Fibroblast of lung (primary cell): ENCODE data around the gene FAM149B1. TPM values are rescaled to one million over a fixed set of nuclear protein-coding genes. Genes with fewer than 3 reads are reported as not detected.

Experiments used
- DNase-seq, 2 donors: peaks; one replicate each; pipeline versions ENCODE4 v3.0.0 to v3.0.0-alpha.2; 2010; ENCODE audit warnings: low read depth in 2 of 2
- H2AFZ ChIP-seq: 2 replicates; pipeline ENCODE4 v1.5.1; 2012; ENCODE audit warnings: low read length, control low read depth, inconsistent platforms
- H3K27ac ChIP-seq: 2 replicates; pipeline ENCODE4 v1.5.1; 2011; ENCODE audit warnings: low read length, control low read depth; ENCODE audit not compliant: insufficient read depth
- H3K27me3 ChIP-seq: 2 replicates; pipeline ENCODE4 v1.5.1; 2011; ENCODE audit warnings: mild to moderate bottlenecking, low read length; ENCODE audit not compliant: control insufficient read depth, insufficient read depth
- H3K36me3 ChIP-seq: 2 replicates; pipeline ENCODE4 v1.5.1; 2011; ENCODE audit warnings: low read length; ENCODE audit not compliant: control insufficient read depth, insufficient read depth
- H3K4me1 ChIP-seq: 2 replicates; pipeline ENCODE4 v1.5.1; 2011; ENCODE audit warnings: low read length; ENCODE audit not compliant: control insufficient read depth, insufficient read depth; ENCODE audit errors: extremely low read depth
- H3K4me2 ChIP-seq: 2 replicates; pipeline ENCODE4 v1.5.1; 2011; ENCODE audit warnings: low read length, control low read depth; ENCODE audit not compliant: insufficient read depth; ENCODE audit errors: extremely low read depth
- H3K4me3 ChIP-seq, 4 experiments: fragments of 200-600 bp in 1 of 4; sonication (generic) in 1 of 4; replicated peaks in 1 of 4; 2 replicates each; pipeline ENCODE4 v1.5.1; 2011 to 2016; ENCODE audit warnings: low read length in 4 of 4, low read depth in 3 of 4, mild to moderate bottlenecking in 3 of 4, control low read depth in 2 of 4, inconsistent platforms in 1 of 4, mixed read lengths in 1 of 4; ENCODE audit not compliant: insufficient read depth in 1 of 4; ENCODE audit errors: control extremely low read depth in 1 of 4
- H3K79me2 ChIP-seq: 2 replicates; pipeline ENCODE4 v1.5.1; 2012; ENCODE audit warnings: mild to moderate bottlenecking, low read length, inconsistent platforms; ENCODE audit not compliant: control insufficient read depth, insufficient read depth
- H3K9ac ChIP-seq: 2 replicates; pipeline ENCODE4 v1.5.1; 2011; ENCODE audit warnings: mild to moderate bottlenecking, low read length, control low read depth; ENCODE audit not compliant: insufficient read depth
- H3K9me3 ChIP-seq: 2 replicates; pipeline ENCODE4 v1.5.1; 2012; ENCODE audit warnings: low read depth, low read length; ENCODE audit not compliant: control insufficient read depth, insufficient read depth
- H4K20me1 ChIP-seq: 2 replicates; pipeline ENCODE4 v1.5.1; 2011; ENCODE audit warnings: low read length; ENCODE audit not compliant: control insufficient read depth, insufficient read depth; ENCODE audit errors: extremely low read depth
- CTCF ChIP-seq, 2 donors: IDR thresholded peaks in 1 of 2; conservative IDR thresholded peaks in 1 of 2; 1 replicate in 1 of 2; 2 replicates in 1 of 2; pipeline ENCODE4 v1.5.1; 2011 to 2012; ENCODE audit warnings: low read length in 2 of 2, control low read depth in 1 of 2, inconsistent platforms in 1 of 2, low read depth in 1 of 2, mild to moderate bottlenecking in 1 of 2
- EZH2 ChIP-seq: IDR thresholded peaks from 2 replicates; pipeline ENCODE4 v1.5.1; 2012; ENCODE audit warnings: low read length, control low read depth, mild to moderate bottlenecking; ENCODE audit errors: missing control alignments
- polyA plus RNA-seq, 2 donors: library from polyadenylated mRNA; depleted of rRNA in 1 of 2; stranded (reverse) in 1 of 2; unstranded in 1 of 2; fragments of >200 nt; gene quantifications; 2 replicates each; pipeline ENCODE4 v1.2.1, GENCODE V29; 2011 to 2012; ENCODE audit warnings: missing spikeins in 1 of 2
- total RNA-seq: library from RNA; depleted of rRNA; stranded (reverse); fragments of >200 nt; gene quantifications from 2 replicates; pipeline ENCODE4 v1.2.1, GENCODE V29; 2014

The FAM149B1 gene
- total and polyA plus RNA-seq, 2 donors (not counting 1 experiment from before 2014, with no cell fraction given): 38.9 to 44.9 TPM

GRCh38 chr10:73218431-73219191 lies 50.7 kb downstream of the FAM149B1 start:
- Histone ChIP-seq H3K27me3 (no peaks in the 10 kb centered on the region), H4K20me1 (no peaks in the 10 kb centered on the region), H3K79me2 (no peaks in the 10 kb centered on the region), H3K4me2 (no peak overlapping the region), H3K36me3 (no peaks in the 10 kb centered on the region), H3K9me3 (no peaks in the 10 kb centered on the region), H2AFZ (no peak overlapping the region), H3K27ac (no peak overlapping the region), H3K4me3 (no peak overlapping the region), H3K4me1 (no peaks in the 10 kb centered on the region), H3K9ac (no peak overlapping the region)
- peak; percentile 6 to 27 for DNase-seq
- TF ChIP-seq EZH2: no peak
- TF ChIP-seq CTCF (conservative IDR thresholded peaks at IDR 0.05 in 1 of 2, IDR thresholded peaks at IDR 0.05 in 1 of 2; ENCODE audit: low read depth in 1 of 2, low read length in 2 of 2): peak; percentile 16 to 45

- Histone ChIP-seq H3K9ac (no peak overlapping the region), H3K79me2 (no peaks in the 10 kb centered on the region), H3K36me3 (no peaks in the 10 kb centered on the region), H2AFZ (no peak overlapping the region), H3K27me3 (no peaks in the 10 kb centered on the region), H3K4me3 (no peak overlapping the region), H3K27ac (no peak overlapping the region), H3K4me2 (no peak overlapping the region), H3K9me3 (no peaks in the 10 kb centered on the region), H3K4me1 (no peaks in the 10 kb centered on the region), H4K20me1 (no peaks in the 10 kb centered on the region)
- TF ChIP-seq CTCF (conservative IDR thresholded peaks at IDR 0.05 in 1 of 2, IDR thresholded peaks at IDR 0.05 in 1 of 2; ENCODE audit: low read depth in 1 of 2, low read length in 2 of 2) (no peak), EZH2 (no peak)
- DNase-seq: no peak
Observed at GRCh38 chr10:73219384-73219783, 51.5 kb downstream of the FAM149B1 start.

GRCh38 chr10:73220989-73221388 lies 53.1 kb downstream of the FAM149B1 start:
- Histone ChIP-seq H3K79me2 (no peaks in the 10 kb centered on the region), H3K4me2 (no peak overlapping the region), H4K20me1 (no peaks in the 10 kb centered on the region), H2AFZ (no peak overlapping the region), H3K27me3 (no peaks in the 10 kb centered on the region), H3K9me3 (no peaks in the 10 kb centered on the region), H3K27ac (no peak overlapping the region), H3K9ac (no peak overlapping the region), H3K36me3 (no peaks in the 10 kb centered on the region), H3K4me3 (no peak overlapping the region), H3K4me1 (no peaks in the 10 kb centered on the region)
- TF ChIP-seq EZH2 (no peak), CTCF (conservative IDR thresholded peaks at IDR 0.05 in 1 of 2, IDR thresholded peaks at IDR 0.05 in 1 of 2; ENCODE audit: low read depth in 1 of 2, low read length in 2 of 2) (no peak)
- no peak for DNase-seq
